Mesendoderm (in vitro differentiated cells): ENCODE results near the gene PAN3.

Experiments used
- DNase-seq: peaks from one replicate; pipeline ENCODE4 v3.0.0; 2013
- H2AK5ac ChIP-seq: 2 replicates; pipeline ENCODE4 v1.6.1; 2013; ENCODE audit warnings: low read length, inconsistent platforms
- H2BK120ac ChIP-seq: 2 replicates; pipeline ENCODE4 v1.6.1; 2013; ENCODE audit warnings: low read depth, mild to moderate bottlenecking, low read length, moderate library complexity, mixed read lengths
- H2BK15ac ChIP-seq: replicated peaks from 2 replicates; pipeline ENCODE4 v1.6.1; 2013; ENCODE audit warnings: low read depth, mild to moderate bottlenecking, moderate library complexity
- H2BK5ac ChIP-seq: 2 replicates; pipeline ENCODE4 v1.6.1; 2013; ENCODE audit warnings: low read length, inconsistent platforms
- H3K18ac ChIP-seq: 2 replicates; pipeline ENCODE4 v1.6.1; 2013; ENCODE audit warnings: mild to moderate bottlenecking, low read length, mixed read lengths
- H3K23ac ChIP-seq: one replicate; pipeline ENCODE4 v1.6.1; 2013; ENCODE audit warnings: low read length
- H3K27ac ChIP-seq: 2 replicates; pipeline ENCODE4 v1.5.1; 2013; ENCODE audit warnings: low read depth, mild to moderate bottlenecking, inconsistent platforms, low read length, moderate library complexity
- H3K27me3 ChIP-seq: 2 replicates; pipeline ENCODE4 v1.6.1; 2013; ENCODE audit warnings: low read length, control low read depth, mild to moderate bottlenecking, inconsistent platforms; ENCODE audit not compliant: insufficient read depth, poor library complexity
- H3K36me3 ChIP-seq: 2 replicates; pipeline ENCODE4 v1.6.1; 2013; ENCODE audit warnings: low read length, inconsistent platforms; ENCODE audit not compliant: control insufficient read depth, insufficient read depth
- H3K4ac ChIP-seq: one replicate; pipeline ENCODE4 v1.6.1; 2013; ENCODE audit warnings: low read depth, mild to moderate bottlenecking, low read length, moderate library complexity
- H3K4me1 ChIP-seq: 2 replicates; pipeline ENCODE4 v1.6.1; 2013; ENCODE audit warnings: low read depth, low read length, inconsistent platforms; ENCODE audit not compliant: control insufficient read depth
- H3K4me2 ChIP-seq: 2 replicates; pipeline ENCODE4 v1.6.1; 2013; ENCODE audit warnings: low read length
- H3K4me3 ChIP-seq: 2 replicates; pipeline ENCODE4 v1.5.1; 2013; ENCODE audit warnings: mild to moderate bottlenecking, low read length
- H3K56ac ChIP-seq: one replicate; pipeline ENCODE4 v1.6.1; 2013; ENCODE audit warnings: low read length
- H3K79me1 ChIP-seq: 2 replicates; pipeline ENCODE4 v1.6.1; 2013; ENCODE audit warnings: low read length, inconsistent platforms
- H3K79me2 ChIP-seq: 2 replicates; pipeline ENCODE4 v1.6.1; 2013; ENCODE audit warnings: mild to moderate bottlenecking, low read length; ENCODE audit not compliant: control insufficient read depth, insufficient read depth
- H3K9ac ChIP-seq: 2 replicates; pipeline ENCODE4 v1.6.1; 2013; ENCODE audit warnings: low read length, inconsistent platforms
- H4K5ac ChIP-seq: one replicate; pipeline ENCODE4 v1.6.1; 2013; ENCODE audit warnings: low read length
- H4K8ac ChIP-seq: one replicate; pipeline ENCODE4 v1.6.1; 2013; ENCODE audit warnings: low read depth, mild to moderate bottlenecking, control low read depth, low read length, moderate library complexity
- WGBS: extraction: QIAGEN DNeasy Blood & Tissue Kit; methylation state at CpG from one replicate; pipeline ENCODE4 v1.1.7; 2013; ENCODE audit warnings: low lambda C conversion rate, missing lambda C conversion rate; ENCODE audit not compliant: insufficient coverage; ENCODE audit errors: extremely low coverage; 5-methylcytosine and 5-hydroxymethylcytosine counted together

The PAN3 gene

GRCh38 chr13:28177877-28178276 lies 39.5 kb downstream of the PAN3 start:
- Histone ChIP-seq H3K18ac (no peak overlapping the region), H3K36me3 (no peaks in the 10 kb centered on the region), H4K8ac (no peak overlapping the region), H3K79me1 (peaks cover 2% of the 10 kb centered on the region), H2BK120ac (no peak overlapping the region), H3K79me2 (peaks cover 5% of the 10 kb centered on the region), H2BK5ac (no peak overlapping the region), H2AK5ac (no peak overlapping the region), H3K4ac (no peak overlapping the region), H3K4me3 (no peak overlapping the region), H3K56ac (no peak overlapping the region), H3K27ac (no peak overlapping the region), H2BK15ac (no peak overlapping the region), H3K4me1 (no peaks in the 10 kb centered on the region), H4K5ac (no peak overlapping the region), H3K23ac (no peak overlapping the region), H3K27me3 (no peaks in the 10 kb centered on the region), H3K9ac (no peak overlapping the region), H3K4me2 (no peak overlapping the region)
- no CpG with 5 or more reads among the region's 1 CpG for whole genome bisulfite sequencing
- DNase-seq: no peak

GRCh38 chr13:28179974-28180373 lies 41.6 kb downstream of the PAN3 start:
- H3K56ac ChIP-seq: no peak overlapping the region
- no peak overlapping the region for H3K4me3 ChIP-seq
- no peak overlapping the region for H2AK5ac ChIP-seq
- no peak for DNase-seq
- no peak overlapping the region for H3K27ac ChIP-seq
- no peak overlapping the region for H3K23ac ChIP-seq
- no peaks in the 10 kb centered on the region for H3K36me3 ChIP-seq
- H2BK5ac ChIP-seq: no peak overlapping the region
- H3K18ac ChIP-seq: no peak overlapping the region
- no peaks in the 10 kb centered on the region for H3K27me3 ChIP-seq
- H3K9ac ChIP-seq: no peak overlapping the region
- no peak overlapping the region for H3K4ac ChIP-seq
- H3K79me1 ChIP-seq: peaks cover 2% of the 10 kb centered on the region
- H2BK120ac ChIP-seq: no peak overlapping the region
- no peak overlapping the region for H3K4me2 ChIP-seq
- H2BK15ac ChIP-seq: no peak overlapping the region
- H4K5ac ChIP-seq: no peak overlapping the region
- no peaks in the 10 kb centered on the region for H3K4me1 ChIP-seq
- peaks cover 2% of the 10 kb centered on the region for H3K79me2 ChIP-seq
- H4K8ac ChIP-seq: no peak overlapping the region

- 80% methylated on average over 1 of the region's 2 CpGs for WGBS
- H3K4me2 ChIP-seq: no peak overlapping the region
- no peak overlapping the region for H2BK15ac ChIP-seq
- H2BK5ac ChIP-seq: no peak overlapping the region
- DNase-seq: peak; percentile 43
- no peak overlapping the region for H2AK5ac ChIP-seq
- H3K27ac ChIP-seq: no peak overlapping the region
- no peak overlapping the region for H3K56ac ChIP-seq
- no peak overlapping the region for H4K8ac ChIP-seq
- H3K4me3 ChIP-seq: no peak overlapping the region
- H3K79me1 ChIP-seq: peaks cover 2% of the 10 kb centered on the region
- no peak overlapping the region for H3K18ac ChIP-seq
- no peaks in the 10 kb centered on the region for H3K4me1 ChIP-seq
- peaks cover 2% of the 10 kb centered on the region for H3K79me2 ChIP-seq
- H4K5ac ChIP-seq: no peak overlapping the region
- no peak overlapping the region for H2BK120ac ChIP-seq
- no peak overlapping the region for H3K4ac ChIP-seq
- no peak overlapping the region for H3K9ac ChIP-seq
- no peaks in the 10 kb centered on the region for H3K36me3 ChIP-seq
- H3K27me3 ChIP-seq: no peaks in the 10 kb centered on the region
- no peak overlapping the region for H3K23ac ChIP-seq
Measured at GRCh38 chr13:28181413-28181812, 43.1 kb downstream of the PAN3 start.

- no peak overlapping the region for H3K4me2 ChIP-seq
- H3K56ac ChIP-seq: no peak overlapping the region
- H3K79me2 ChIP-seq: peaks cover 2% of the 10 kb centered on the region
- H3K36me3 ChIP-seq: no peaks in the 10 kb centered on the region
- H4K5ac ChIP-seq: no peak overlapping the region
- H2BK15ac ChIP-seq: no peak overlapping the region
- no peaks in the 10 kb centered on the region for H3K4me1 ChIP-seq
- no peak overlapping the region for H2BK120ac ChIP-seq
- H3K23ac ChIP-seq: no peak overlapping the region
- H3K79me1 ChIP-seq: peaks cover 2% of the 10 kb centered on the region
- no peak overlapping the region for H3K18ac ChIP-seq
- no CpG with 5 or more reads among the region's 2 CpGs for WGBS
- no peak overlapping the region for H2AK5ac ChIP-seq
- H2BK5ac ChIP-seq: no peak overlapping the region
- H3K9ac ChIP-seq: no peak overlapping the region
- no peak overlapping the region for H3K27ac ChIP-seq
- H3K4ac ChIP-seq: no peak overlapping the region
- no peaks in the 10 kb centered on the region for H3K27me3 ChIP-seq
- H4K8ac ChIP-seq: no peak overlapping the region
- DNase-seq: no peak
- H3K4me3 ChIP-seq: no peak overlapping the region
Measured at GRCh38 chr13:28185256-28185655, 46.9 kb downstream of the PAN3 start.

GRCh38 chr13:28199089-28199488 lies 60.7 kb downstream of the PAN3 start:
- H3K79me1 ChIP-seq: no peaks in the 10 kb centered on the region
- 100% methylated on average over 1 of the region's 3 CpGs for WGBS
- no peak overlapping the region for H3K4ac ChIP-seq
- H3K79me2 ChIP-seq: no peaks in the 10 kb centered on the region
- H3K4me3 ChIP-seq: no peak overlapping the region
- H2BK5ac ChIP-seq: no peak overlapping the region
- H3K27ac ChIP-seq: no peak overlapping the region
- H4K8ac ChIP-seq: no peak overlapping the region
- no peaks in the 10 kb centered on the region for H3K4me1 ChIP-seq
- no peak overlapping the region for H3K4me2 ChIP-seq
- no peak overlapping the region for H3K56ac ChIP-seq
- H2BK15ac ChIP-seq: no peak overlapping the region
- no peak overlapping the region for H2BK120ac ChIP-seq
- no peak overlapping the region for H2AK5ac ChIP-seq
- no peaks in the 10 kb centered on the region for H3K27me3 ChIP-seq
- H4K5ac ChIP-seq: no peak overlapping the region
- H3K23ac ChIP-seq: no peak overlapping the region
- no peaks in the 10 kb centered on the region for H3K36me3 ChIP-seq
- DNase-seq: peak; percentile 31
- H3K18ac ChIP-seq: no peak overlapping the region
- H3K9ac ChIP-seq: no peak overlapping the region

GRCh38 chr13:28204043-28204442 lies 65.7 kb downstream of the PAN3 start:
- H3K36me3 ChIP-seq: no peaks in the 10 kb centered on the region
- H3K4me1 ChIP-seq: no peaks in the 10 kb centered on the region
- no peak overlapping the region for H4K8ac ChIP-seq
- no peak overlapping the region for H3K4ac ChIP-seq
- H2AK5ac ChIP-seq: no peak overlapping the region
- no CpG with 5 or more reads among the region's 5 CpGs for WGBS
- no peak overlapping the region for H2BK15ac ChIP-seq
- no peak overlapping the region for H4K5ac ChIP-seq
- no peak overlapping the region for H2BK5ac ChIP-seq
- no peak for DNase-seq
- H3K4me2 ChIP-seq: no peak overlapping the region
- H3K27me3 ChIP-seq: no peaks in the 10 kb centered on the region
- no peak overlapping the region for H3K23ac ChIP-seq
- no peak overlapping the region for H3K18ac ChIP-seq
- no peak overlapping the region for H3K56ac ChIP-seq
- no peak overlapping the region for H3K27ac ChIP-seq
- H3K79me1 ChIP-seq: no peaks in the 10 kb centered on the region
- no peak overlapping the region for H2BK120ac ChIP-seq
- H3K79me2 ChIP-seq: no peaks in the 10 kb centered on the region
- H3K9ac ChIP-seq: no peak overlapping the region
- H3K4me3 ChIP-seq: no peak overlapping the region
